ENCODE measurements around the gene ANKRD33B. TPM values are rescaled to one million over a fixed set of nuclear protein-coding genes. Genes with fewer than 3 reads are reported as not detected.

The ANKRD33B gene
- total and polyA plus RNA-seq, 9 of the 15 experiments (the other 6 are each of a cell fraction or from before 2014, with no cell fraction given), result 0.10 to 1.7 (median 0.40) TPM

DNA sequence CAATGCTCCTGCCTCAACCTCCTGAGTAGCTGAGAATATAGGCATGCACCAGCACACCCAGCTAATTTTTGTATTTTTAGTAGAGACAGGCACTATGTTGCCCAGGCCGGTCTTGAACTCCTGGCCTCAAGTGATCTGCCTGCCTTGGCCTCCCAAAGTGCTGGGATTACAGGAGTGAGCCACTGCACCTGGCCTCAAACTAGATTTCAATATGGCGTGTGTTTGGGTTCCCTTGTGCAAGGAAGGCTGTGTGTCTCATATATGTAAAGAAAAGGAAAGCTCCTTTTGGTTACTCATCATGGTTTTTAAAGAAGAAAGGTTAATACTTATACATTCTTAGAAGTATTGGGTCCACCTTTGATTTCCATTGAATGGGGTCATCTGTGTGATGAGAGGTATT, 70.7 kb downstream of the ANKRD33B start (continued):
- TF ChIP-seq, protein P1, sequence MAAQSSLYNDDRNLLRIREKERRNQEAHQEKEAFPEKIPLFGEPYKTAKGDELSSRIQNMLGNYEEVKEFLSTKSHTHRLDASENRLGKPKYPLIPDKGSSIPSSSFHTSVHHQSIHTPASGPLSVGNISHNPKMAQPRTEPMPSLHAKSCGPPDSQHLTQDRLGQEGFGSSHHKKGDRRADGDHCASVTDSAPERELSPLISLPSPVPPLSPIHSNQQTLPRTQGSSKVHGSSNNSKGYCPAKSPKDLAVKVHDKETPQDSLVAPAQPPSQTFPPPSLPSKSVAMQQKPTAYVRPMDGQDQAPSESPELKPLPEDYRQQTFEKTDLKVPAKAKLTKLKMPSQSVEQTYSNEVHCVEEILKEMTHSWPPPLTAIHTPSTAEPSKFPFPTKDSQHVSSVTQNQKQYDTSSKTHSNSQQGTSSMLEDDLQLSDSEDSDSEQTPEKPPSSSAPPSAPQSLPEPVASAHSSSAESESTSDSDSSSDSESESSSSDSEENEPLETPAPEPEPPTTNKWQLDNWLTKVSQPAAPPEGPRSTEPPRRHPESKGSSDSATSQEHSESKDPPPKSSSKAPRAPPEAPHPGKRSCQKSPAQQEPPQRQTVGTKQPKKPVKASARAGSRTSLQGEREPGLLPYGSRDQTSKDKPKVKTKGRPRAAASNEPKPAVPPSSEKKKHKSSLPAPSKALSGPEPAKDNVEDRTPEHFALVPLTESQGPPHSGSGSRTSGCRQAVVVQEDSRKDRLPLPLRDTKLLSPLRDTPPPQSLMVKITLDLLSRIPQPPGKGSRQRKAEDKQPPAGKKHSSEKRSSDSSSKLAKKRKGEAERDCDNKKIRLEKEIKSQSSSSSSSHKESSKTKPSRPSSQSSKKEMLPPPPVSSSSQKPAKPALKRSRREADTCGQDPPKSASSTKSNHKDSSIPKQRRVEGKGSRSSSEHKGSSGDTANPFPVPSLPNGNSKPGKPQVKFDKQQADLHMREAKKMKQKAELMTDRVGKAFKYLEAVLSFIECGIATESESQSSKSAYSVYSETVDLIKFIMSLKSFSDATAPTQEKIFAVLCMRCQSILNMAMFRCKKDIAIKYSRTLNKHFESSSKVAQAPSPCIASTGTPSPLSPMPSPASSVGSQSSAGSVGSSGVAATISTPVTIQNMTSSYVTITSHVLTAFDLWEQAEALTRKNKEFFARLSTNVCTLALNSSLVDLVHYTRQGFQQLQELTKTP (IDR thresholded peaks at IDR 0.05; ENCODE audit: low read depth in 1 of 2, partially characterized antibody in 2 of 2), result no peak
- TF ChIP-seq MCM3 (IDR thresholded peaks at IDR 0.05), result no peak

DNA sequence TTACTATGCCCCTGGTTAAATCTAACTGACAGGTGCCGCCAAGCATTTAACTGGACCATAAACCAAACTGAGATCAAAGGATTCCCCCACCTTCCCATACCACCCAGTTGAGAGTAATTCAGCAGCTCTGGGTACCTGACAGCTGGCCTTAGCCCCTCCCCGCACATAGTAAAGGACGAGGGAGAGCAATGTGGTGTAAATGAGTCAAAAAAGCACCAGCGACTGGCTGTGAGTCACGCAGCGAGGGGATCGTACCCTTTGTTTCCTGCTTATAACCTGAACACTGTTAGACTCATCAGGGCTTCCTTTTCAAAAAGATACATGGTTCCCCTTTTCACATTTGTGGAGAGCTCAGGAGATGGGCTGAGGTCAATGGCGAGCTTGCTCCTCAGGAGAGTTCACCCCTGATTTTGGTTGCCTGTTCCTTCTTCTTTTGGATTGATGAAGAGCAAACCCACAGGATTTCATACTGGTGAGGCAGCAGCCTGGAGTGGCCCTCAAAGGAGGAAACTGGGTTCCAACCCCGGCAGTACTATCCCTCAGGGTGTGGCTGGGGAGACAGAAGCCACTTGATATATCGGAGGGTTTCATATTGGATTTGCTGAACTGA, 71.5 kb downstream of the ANKRD33B start:
- H3K4me1 ChIP-seq (replicated peaks in 1 of 2; ENCODE audit: control insufficient read depth in 2 of 2, insufficient read depth in 2 of 2, low read length in 2 of 2), result peaks cover 0 to 4% of the 10 kb centered on the region in 2 experiments; a peak in 1 of 5 replicates
- BruUV-seq (replicated peaks), result no TSS peak
- 7% methylated on average over 10 of the region's 10 CpGs for WGBS (ENCODE audit: insufficient coverage, low coverage, missing lambda C conversion rate)
- H3K27me3 ChIP-seq (ENCODE audit: control insufficient read depth in 2 of 2, insufficient read depth in 2 of 2, low read length in 2 of 2), result peaks cover 19 to 52% of the 10 kb centered on the region in 2 experiments; a peak in 4 of 5 replicates
- no peaks in the 10 kb centered on the region for H4K20me1 ChIP-seq (replicated peaks; ENCODE audit: control insufficient read depth, insufficient read depth, low read length)
- TF ChIP-seq ZNF696 (CRISPR knock-in tag; conservative IDR thresholded peaks at IDR 0.05) (no peak), TEAD1 (CRISPR knock-in tag; IDR thresholded peaks at IDR 0.05) (no peak), KLF10 (CRISPR knock-in tag; IDR thresholded peaks at IDR 0.05) (no peak), FOSL1 (tag; conservative IDR thresholded peaks at IDR 0.05) (no peak), SRSF9 (IDR thresholded peaks at IDR 0.05; ENCODE audit: borderline replicate concordance, low read depth, low read length) (no peak)
- TF ChIP-seq, protein P2, sequence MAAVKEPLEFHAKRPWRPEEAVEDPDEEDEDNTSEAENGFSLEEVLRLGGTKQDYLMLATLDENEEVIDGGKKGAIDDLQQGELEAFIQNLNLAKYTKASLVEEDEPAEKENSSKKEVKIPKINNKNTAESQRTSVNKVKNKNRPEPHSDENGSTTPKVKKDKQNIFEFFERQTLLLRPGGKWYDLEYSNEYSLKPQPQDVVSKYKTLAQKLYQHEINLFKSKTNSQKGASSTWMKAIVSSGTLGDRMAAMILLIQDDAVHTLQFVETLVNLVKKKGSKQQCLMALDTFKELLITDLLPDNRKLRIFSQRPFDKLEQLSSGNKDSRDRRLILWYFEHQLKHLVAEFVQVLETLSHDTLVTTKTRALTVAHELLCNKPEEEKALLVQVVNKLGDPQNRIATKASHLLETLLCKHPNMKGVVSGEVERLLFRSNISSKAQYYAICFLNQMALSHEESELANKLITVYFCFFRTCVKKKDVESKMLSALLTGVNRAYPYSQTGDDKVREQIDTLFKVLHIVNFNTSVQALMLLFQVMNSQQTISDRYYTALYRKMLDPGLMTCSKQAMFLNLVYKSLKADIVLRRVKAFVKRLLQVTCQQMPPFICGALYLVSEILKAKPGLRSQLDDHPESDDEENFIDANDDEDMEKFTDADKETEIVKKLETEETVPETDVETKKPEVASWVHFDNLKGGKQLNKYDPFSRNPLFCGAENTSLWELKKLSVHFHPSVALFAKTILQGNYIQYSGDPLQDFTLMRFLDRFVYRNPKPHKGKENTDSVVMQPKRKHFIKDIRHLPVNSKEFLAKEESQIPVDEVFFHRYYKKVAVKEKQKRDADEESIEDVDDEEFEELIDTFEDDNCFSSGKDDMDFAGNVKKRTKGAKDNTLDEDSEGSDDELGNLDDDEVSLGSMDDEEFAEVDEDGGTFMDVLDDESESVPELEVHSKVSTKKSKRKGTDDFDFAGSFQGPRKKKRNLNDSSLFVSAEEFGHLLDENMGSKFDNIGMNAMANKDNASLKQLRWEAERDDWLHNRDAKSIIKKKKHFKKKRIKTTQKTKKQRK (IDR thresholded peaks at IDR 0.05; ENCODE audit: borderline replicate concordance, low read depth, low read length), result no peak
- TF ChIP-seq, protein P3, sequence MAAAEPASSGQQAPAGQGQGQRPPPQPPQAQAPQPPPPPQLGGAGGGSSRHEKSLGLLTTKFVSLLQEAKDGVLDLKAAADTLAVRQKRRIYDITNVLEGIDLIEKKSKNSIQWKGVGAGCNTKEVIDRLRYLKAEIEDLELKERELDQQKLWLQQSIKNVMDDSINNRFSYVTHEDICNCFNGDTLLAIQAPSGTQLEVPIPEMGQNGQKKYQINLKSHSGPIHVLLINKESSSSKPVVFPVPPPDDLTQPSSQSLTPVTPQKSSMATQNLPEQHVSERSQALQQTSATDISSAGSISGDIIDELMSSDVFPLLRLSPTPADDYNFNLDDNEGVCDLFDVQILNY (CRISPR knock-in tag; IDR thresholded peaks at IDR 0.05), result no peak
- ATAC-seq (peak; percentile 41; the same call in 2 of the 3 replicates), FAIRE-seq (no peak), DNase-seq (ENCODE audit: extremely low read depth in 1 of 4, low spot score in 3 of 4) (no peak)
- in situ Hi-C loops (cut with MboI) (no loop called here), intact Hi-C loops (cut with micrococcal nuclease) (no loop called here)
- no peak overlapping the region for H3K4me3 ChIP-seq
- H3K9me3 ChIP-seq (replicated peaks; ENCODE audit: control insufficient read depth, insufficient read depth, low read depth, low read length), result peaks cover 7% of the 10 kb centered on the region
- ChIA-PET CTCF (ENCODE audit: low intra/inter-chr PET ratio) (no interaction called here), POLR2A (interaction anchor here (0.6 to 1.1 kb wide), 3 partner anchors 16 to 229 kb away, joined by 3 to 4 read pairs (median 4); no protein-coding TSS in a partner anchor)
- no peak overlapping the region for H3K4me2 ChIP-seq (ENCODE audit: insufficient read depth, low read length)
- H3K79me2 ChIP-seq (ENCODE audit: control insufficient read depth, insufficient read depth, low read length), result no peaks in the 10 kb centered on the region
- H3K36me3 ChIP-seq (ENCODE audit: control insufficient read depth, insufficient read depth, low read length), result no peaks in the 10 kb centered on the region
- H3K27ac ChIP-seq (ENCODE audit: extremely low read depth, low read depth, low read length), result no peak overlapping the region
- no peaks in the 10 kb centered on the region for H3K9me1 ChIP-seq (ENCODE audit: control insufficient read depth, insufficient read depth, low read length)
- H2AFZ ChIP-seq (ENCODE audit: low read depth, low read length), result no peak overlapping the region
- H3K9ac ChIP-seq (ENCODE audit: insufficient read depth in 1 of 2, low read depth in 2 of 2, low read length in 2 of 2), result no peak overlapping the region

All from K562 (cell line).